Endothelial cell of umbilical vein (primary cell): ENCODE data around the gene DLGAP4. TPM values are rescaled to one million over a fixed set of nuclear protein-coding genes. Genes with fewer than 3 reads are reported as not detected.

Source experiments
- BruUV-seq: library from RNA; stranded (reverse); fragments of 400-500 nt; replicated peaks from 2 replicates; lab custom pipeline; 2021; lab: Mats Ljungman, UMichigan
- CTCF ChIA-PET: fragments of 300-600, 350-600 bp; sonication (Branson Sonifier 250); formaldehyde crosslinking; loops from one replicate; lab custom pipeline; 2021; ENCODE audit warnings: antibody characterized with exemption, inconsistent platforms; lab: Charles Lee
- POLR2A ChIA-PET: fragments of 300-600, 350-600 bp; sonication (Branson Sonifier 250); formaldehyde crosslinking; loops from one replicate; lab custom pipeline; 2021; ENCODE audit warnings: antibody characterized with exemption, inconsistent platforms; lab: Charles Lee
- DNase-seq: peaks from one replicate; pipeline ENCODE4 v3.0.0-alpha.2; 2011; ENCODE audit warnings: low read depth, low spot score
- FAIRE-seq: peaks from 2 replicates; lab custom pipeline; 2011; peaks lifted over from hg19 to GRCh38; lab: Jason Lieb, UNC
- H2AFZ ChIP-seq: 2 replicates; pipeline ENCODE4 v1.6.0; 2012; ENCODE audit warnings: low read depth, low read length, control low read depth, inconsistent platforms
- H3K27ac ChIP-seq: 2 replicates; pipeline ENCODE4 v1.5.1; 2011; ENCODE audit warnings: low read depth, mild to moderate bottlenecking, control low read depth, low read length, moderate library complexity; ENCODE audit not compliant: insufficient read depth
- H3K27me3 ChIP-seq, 2 experiments: 2 replicates each; pipeline versions ENCODE4 v1.6.0 to v1.6.1; 2011; ENCODE audit warnings: low read length in 2 of 2, mixed read lengths in 1 of 2; ENCODE audit not compliant: control insufficient read depth in 2 of 2, insufficient read depth in 2 of 2
- H3K36me3 ChIP-seq, 2 experiments: 2 replicates in 1 of 2; 3 replicates in 1 of 2; pipeline ENCODE4 v1.5.1; 2011; ENCODE audit warnings: low read length in 2 of 2, mild to moderate bottlenecking in 1 of 2, moderate library complexity in 1 of 2; ENCODE audit not compliant: control insufficient read depth in 2 of 2, insufficient read depth in 2 of 2; ENCODE audit errors: extremely low read depth in 1 of 2
- H3K4me1 ChIP-seq: 3 replicates; pipeline ENCODE4 v1.5.1; 2011; ENCODE audit warnings: mild to moderate bottlenecking, low read length; ENCODE audit not compliant: control insufficient read depth, insufficient read depth; ENCODE audit errors: extremely low read depth
- H3K4me2 ChIP-seq: 2 replicates; pipeline ENCODE4 v1.6.1; 2011; ENCODE audit warnings: low read length, control low read depth, mixed read lengths; ENCODE audit not compliant: insufficient read depth
- H3K4me3 ChIP-seq, 3 experiments: fragments of 200-600 bp in 1 of 3; sonication (generic), shearing (Covaris generic) in 1 of 3; replicated peaks in 1 of 3; 2 replicates each; pipeline ENCODE4 v1.5.1; 2011 to 2016; ENCODE audit warnings: control low read depth in 3 of 3, low read length in 3 of 3, mild to moderate bottlenecking in 2 of 3, inconsistent platforms in 1 of 3, low read depth in 1 of 3, moderate library complexity in 1 of 3; ENCODE audit not compliant: insufficient read depth in 1 of 3
- H3K79me2 ChIP-seq: 2 replicates; pipeline ENCODE4 v1.6.0; 2012; ENCODE audit warnings: low read length, inconsistent platforms; ENCODE audit not compliant: control insufficient read depth, insufficient read depth
- H3K9ac ChIP-seq: replicated peaks from 2 replicates; pipeline ENCODE3; 2011; ENCODE audit warnings: low read length, control low read depth; ENCODE audit not compliant: insufficient read depth; ENCODE audit errors: extremely low read depth
- H3K9me1 ChIP-seq: replicated peaks from 3 replicates; pipeline ENCODE4 v1.6.0; 2011; ENCODE audit warnings: mild to moderate bottlenecking, low read length; ENCODE audit not compliant: control insufficient read depth, insufficient read depth; ENCODE audit errors: extremely low read depth
- H3K9me3 ChIP-seq: replicated peaks from 2 replicates; pipeline ENCODE4 v1.5.1; 2012; ENCODE audit warnings: low read length, inconsistent platforms; ENCODE audit not compliant: control insufficient read depth, insufficient read depth
- H4K20me1 ChIP-seq: replicated peaks from 2 replicates; pipeline ENCODE3; 2011; ENCODE audit warnings: mild to moderate bottlenecking, low read length; ENCODE audit not compliant: control insufficient read depth, insufficient read depth; ENCODE audit errors: extremely low read depth
- EZH2 ChIP-seq: IDR thresholded peaks from 2 replicates; pipeline ENCODE4 v1.6.1; 2012; ENCODE audit warnings: borderline replicate concordance, low read depth, mild to moderate bottlenecking, moderate library complexity, low read length, inconsistent platforms; ENCODE audit not compliant: severe bottlenecking
- FOS ChIP-seq: IDR thresholded peaks from 2 replicates; pipeline ENCODE4 v1.6.1; 2011; ENCODE audit warnings: mild to moderate bottlenecking, low read length, moderate library complexity, borderline replicate concordance; ENCODE audit not compliant: insufficient read depth
- GATA2 ChIP-seq: IDR thresholded peaks from 2 replicates; pipeline ENCODE4 v1.7.0; 2011; ENCODE audit warnings: low read depth, mild to moderate bottlenecking, moderate library complexity, mixed read lengths, low read length; ENCODE audit not compliant: insufficient read length, insufficient read depth
- JUN ChIP-seq: IDR thresholded peaks from 2 replicates; pipeline ENCODE4 v1.6.1; 2011; ENCODE audit warnings: borderline replicate concordance, low read depth; ENCODE audit not compliant: insufficient read length, insufficient read depth
- MYC ChIP-seq: IDR thresholded peaks from one replicate; pipeline ENCODE4 v1.6.1; 2011; ENCODE audit warnings: mild to moderate bottlenecking, low read depth, low read length
- POLR2A ChIP-seq: IDR thresholded peaks from 2 replicates; pipeline ENCODE4 v1.6.1; 2012; ENCODE audit warnings: low read depth, mild to moderate bottlenecking, control low read depth, low read length
- POLR2AphosphoS5 ChIP-seq: IDR thresholded peaks from 2 replicates; pipeline ENCODE4 v1.6.1; 2012; ENCODE audit warnings: low read depth, mild to moderate bottlenecking, control low read depth, low read length, moderate library complexity; ENCODE audit not compliant: insufficient read depth
- dilution Hi-C: fragments of 300-500 bp; cut with MboI; formaldehyde crosslinking; loops from one replicate; pipeline ENCODE4 v1.15.0; 2019; ENCODE audit warnings: low sequenced_read_pairs; ENCODE audit not compliant: extremely low pct_ligation_motif_present
- intact Hi-C: fragments of 100-400 bp; cut with micrococcal nuclease; formaldehyde crosslinking; loops from one replicate; pipeline ENCODE4 v1.10.0; 2022
- polyA plus RNA-seq, 4 experiments: library from polyadenylated mRNA; depleted of rRNA in 3 of 4; stranded (reverse) in 3 of 4; unstranded in 1 of 4; fragments of >200 nt; gene quantifications; 2 replicates each; pipeline versions ENCODE4 v1.2.1 to v1.2.3, GENCODE V29; 2011 to 2012; ENCODE audit warnings: missing spikeins in 1 of 4
- total RNA-seq: library from RNA; stranded (reverse); gene quantifications from 2 replicates; pipeline ENCODE4 v1.2.3, GENCODE V29; 2021
- TF ChIP-seq, protein P1 (sequence below), 2 donors: IDR thresholded peaks; 1 replicate in 1 of 2; 2 replicates in 1 of 2; pipeline ENCODE4 v1.5.1; 2011; ENCODE audit warnings: low read length in 2 of 2, mild to moderate bottlenecking in 2 of 2, moderate library complexity in 2 of 2, control low read depth in 1 of 2, inconsistent platforms in 1 of 2, low read depth in 1 of 2; ENCODE audit not compliant: insufficient read depth in 1 of 2; ENCODE audit errors: extremely low read depth in 1 of 2
- TF ChIP-seq, protein P2 (sequence below): IDR thresholded peaks from 2 replicates; pipeline ENCODE4 v1.6.1; 2011; ENCODE audit not compliant: insufficient read depth, insufficient read length

DLGAP4 gene
- total and polyA plus RNA-seq, 2 donors (not counting 3 experiments of a cell fraction or from before 2014, with no cell fraction given), result 57.5 to 125 TPM

DNA sequence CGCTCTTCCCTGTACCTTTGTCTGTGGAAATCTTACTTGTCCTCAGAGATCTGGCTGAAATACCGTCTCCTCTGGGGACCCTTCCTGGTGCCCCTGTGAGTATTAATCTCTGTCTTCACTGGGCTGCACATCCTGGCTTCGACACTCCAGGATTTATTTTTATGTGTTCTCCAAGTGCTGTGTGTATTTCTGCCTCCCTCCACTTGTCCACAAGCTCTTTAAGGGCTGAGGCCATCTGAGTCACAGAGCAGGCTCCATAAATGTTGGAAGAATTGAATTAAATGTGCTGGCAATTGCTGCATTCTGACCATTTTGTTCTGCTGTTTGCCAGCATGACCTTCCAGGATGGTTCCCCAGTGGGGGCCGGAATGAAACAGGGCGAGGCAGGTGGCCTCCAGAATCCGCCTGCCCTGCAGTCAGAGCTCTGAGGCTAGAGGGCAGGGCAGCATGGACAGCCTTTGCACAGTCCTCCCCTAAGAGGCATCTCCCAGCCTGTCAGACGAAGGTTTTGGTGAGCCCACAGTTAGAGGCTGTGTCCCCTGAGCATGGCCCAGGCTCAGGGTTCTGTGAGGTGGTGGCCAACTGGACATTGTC, 105.8 kb downstream of the DLGAP4 start:
- Histone ChIP-seq H3K9me1 (no peaks in the 10 kb centered on the region), H3K9ac (no peak overlapping the region), H3K27me3 (no peaks in the 10 kb centered on the region), H3K36me3 (no peaks in the 10 kb centered on the region), H3K4me1 (peaks cover 5% of the 10 kb centered on the region), H3K27ac (no peak overlapping the region), H3K79me2 (no peaks in the 10 kb centered on the region), H2AFZ (no peak overlapping the region), H4K20me1 (no peaks in the 10 kb centered on the region), H3K4me3 (no peak overlapping the region), H3K4me2 (no peak overlapping the region), H3K9me3 (no peaks in the 10 kb centered on the region)
- intact Hi-C loops (no loop called here), dilution Hi-C loops (no loop called here)
- ChIA-PET POLR2A (no interaction called here), CTCF (interaction anchor here (1.4 kb wide), 1 partner anchor 12 kb away, joined by 5 read pairs; no protein-coding TSS in a partner anchor)
- DNase-seq (no peak), FAIRE-seq (no peak)
- no TSS peak for BruUV-seq
- TF ChIP-seq MYC (no peak), EZH2 (no peak), GATA2 (no peak), JUN (no peak), FOS (no peak), POLR2A (no peak), POLR2AphosphoS5 (no peak)
- TF ChIP-seq, protein P1, sequence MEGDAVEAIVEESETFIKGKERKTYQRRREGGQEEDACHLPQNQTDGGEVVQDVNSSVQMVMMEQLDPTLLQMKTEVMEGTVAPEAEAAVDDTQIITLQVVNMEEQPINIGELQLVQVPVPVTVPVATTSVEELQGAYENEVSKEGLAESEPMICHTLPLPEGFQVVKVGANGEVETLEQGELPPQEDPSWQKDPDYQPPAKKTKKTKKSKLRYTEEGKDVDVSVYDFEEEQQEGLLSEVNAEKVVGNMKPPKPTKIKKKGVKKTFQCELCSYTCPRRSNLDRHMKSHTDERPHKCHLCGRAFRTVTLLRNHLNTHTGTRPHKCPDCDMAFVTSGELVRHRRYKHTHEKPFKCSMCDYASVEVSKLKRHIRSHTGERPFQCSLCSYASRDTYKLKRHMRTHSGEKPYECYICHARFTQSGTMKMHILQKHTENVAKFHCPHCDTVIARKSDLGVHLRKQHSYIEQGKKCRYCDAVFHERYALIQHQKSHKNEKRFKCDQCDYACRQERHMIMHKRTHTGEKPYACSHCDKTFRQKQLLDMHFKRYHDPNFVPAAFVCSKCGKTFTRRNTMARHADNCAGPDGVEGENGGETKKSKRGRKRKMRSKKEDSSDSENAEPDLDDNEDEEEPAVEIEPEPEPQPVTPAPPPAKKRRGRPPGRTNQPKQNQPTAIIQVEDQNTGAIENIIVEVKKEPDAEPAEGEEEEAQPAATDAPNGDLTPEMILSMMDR (IDR thresholded peaks at IDR 0.05; ENCODE audit: extremely low read depth in 1 of 2, insufficient read depth in 1 of 2, low read depth in 1 of 2, low read length in 2 of 2), result no peak
- TF ChIP-seq, protein P2, sequence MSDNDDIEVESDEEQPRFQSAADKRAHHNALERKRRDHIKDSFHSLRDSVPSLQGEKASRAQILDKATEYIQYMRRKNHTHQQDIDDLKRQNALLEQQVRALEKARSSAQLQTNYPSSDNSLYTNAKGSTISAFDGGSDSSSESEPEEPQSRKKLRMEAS, result no peak
